Gastroesophageal sphincter (tissue), 3 donors: ENCODE data around the gene TPP1.

Experiments
- EP300 ChIP-seq: sonication (generic); formaldehyde crosslinking; IDR thresholded peaks from one replicate; pipeline ENCODE4 v1.6.1; 2017; ENCODE audit warnings: antibody characterized with exemption, mild to moderate bottlenecking
- POLR2A ChIP-seq, 2 donors: fragments of 450-650 bp; IDR thresholded peaks; one replicate each; pipeline ENCODE4 v1.6.1; 2017; ENCODE audit warnings: antibody characterized with exemption in 2 of 2, mild to moderate bottlenecking in 2 of 2, moderate library complexity in 1 of 2
- POLR2AphosphoS5 ChIP-seq: sonication (generic); formaldehyde crosslinking; IDR thresholded peaks from one replicate; pipeline ENCODE4 v1.6.1; 2017; ENCODE audit warnings: antibody characterized with exemption
- TF ChIP-seq, protein P1 (sequence below), 4 experiments: fragments of 200-600 bp in 2 of 4; fragments of 450-650 bp in 2 of 4; sonication (generic) in 1 of 4; IDR thresholded peaks; one replicate each; pipeline ENCODE4 v1.5.1; 2017 to 2019; ENCODE audit warnings: antibody characterized with exemption in 4 of 4, mild to moderate bottlenecking in 2 of 4, moderate library complexity in 2 of 4

- TF ChIP-seq, protein P1, sequence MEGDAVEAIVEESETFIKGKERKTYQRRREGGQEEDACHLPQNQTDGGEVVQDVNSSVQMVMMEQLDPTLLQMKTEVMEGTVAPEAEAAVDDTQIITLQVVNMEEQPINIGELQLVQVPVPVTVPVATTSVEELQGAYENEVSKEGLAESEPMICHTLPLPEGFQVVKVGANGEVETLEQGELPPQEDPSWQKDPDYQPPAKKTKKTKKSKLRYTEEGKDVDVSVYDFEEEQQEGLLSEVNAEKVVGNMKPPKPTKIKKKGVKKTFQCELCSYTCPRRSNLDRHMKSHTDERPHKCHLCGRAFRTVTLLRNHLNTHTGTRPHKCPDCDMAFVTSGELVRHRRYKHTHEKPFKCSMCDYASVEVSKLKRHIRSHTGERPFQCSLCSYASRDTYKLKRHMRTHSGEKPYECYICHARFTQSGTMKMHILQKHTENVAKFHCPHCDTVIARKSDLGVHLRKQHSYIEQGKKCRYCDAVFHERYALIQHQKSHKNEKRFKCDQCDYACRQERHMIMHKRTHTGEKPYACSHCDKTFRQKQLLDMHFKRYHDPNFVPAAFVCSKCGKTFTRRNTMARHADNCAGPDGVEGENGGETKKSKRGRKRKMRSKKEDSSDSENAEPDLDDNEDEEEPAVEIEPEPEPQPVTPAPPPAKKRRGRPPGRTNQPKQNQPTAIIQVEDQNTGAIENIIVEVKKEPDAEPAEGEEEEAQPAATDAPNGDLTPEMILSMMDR (IDR thresholded peaks at IDR 0.05): no peak
- TF ChIP-seq POLR2A (IDR thresholded peaks at IDR 0.05) (no peak), POLR2AphosphoS5 (no peak), EP300 (no peak)
Measured at GRCh38 chr11:6584528-6584927, 34.7 kb downstream of the TPP1 start.
